GM12865 (cell line): Measurements from ENCODE around the gene SUN2.

ENCODE experiments used
- DNase-seq: peaks from one replicate; pipeline ENCODE4 v3.0.0; 2010; ENCODE audit warnings: low read depth
- H3K4me3 ChIP-seq: 2 replicates; pipeline ENCODE4 v1.5.1; 2011; ENCODE audit warnings: mild to moderate bottlenecking, low read depth, low read length, control low read depth
- TF ChIP-seq, protein P1 (sequence below): IDR thresholded peaks from 2 replicates; pipeline ENCODE4 v1.5.1; 2011; ENCODE audit warnings: low read length, control low read depth, low read depth, inconsistent platforms; ENCODE audit not compliant: insufficient read depth; ENCODE audit errors: missing control alignments

Gene SUN2

DNA sequence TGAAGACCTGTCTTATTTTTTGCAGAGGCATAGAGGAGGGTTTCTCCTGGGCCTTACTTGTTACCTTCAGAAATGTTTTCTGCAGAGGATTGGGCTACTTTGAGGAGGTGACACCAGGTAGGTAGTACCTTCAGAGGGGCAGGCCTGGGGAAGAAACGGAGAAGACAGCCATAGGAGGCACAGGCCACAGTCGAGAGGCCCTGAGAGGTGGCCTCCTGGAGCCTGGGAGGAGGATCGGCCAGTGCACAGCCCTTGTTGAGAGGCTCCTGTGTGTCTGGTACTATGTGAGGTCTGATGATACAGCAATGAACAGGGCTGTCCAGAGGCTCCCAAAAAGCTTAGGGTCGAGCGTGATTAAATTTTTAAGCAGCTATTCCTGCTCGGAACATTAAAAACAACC is 38.6 kb downstream of the SUN2 start:
- no peak overlapping the region for H3K4me3 ChIP-seq
- no peak for DNase-seq
- TF ChIP-seq, protein P1, sequence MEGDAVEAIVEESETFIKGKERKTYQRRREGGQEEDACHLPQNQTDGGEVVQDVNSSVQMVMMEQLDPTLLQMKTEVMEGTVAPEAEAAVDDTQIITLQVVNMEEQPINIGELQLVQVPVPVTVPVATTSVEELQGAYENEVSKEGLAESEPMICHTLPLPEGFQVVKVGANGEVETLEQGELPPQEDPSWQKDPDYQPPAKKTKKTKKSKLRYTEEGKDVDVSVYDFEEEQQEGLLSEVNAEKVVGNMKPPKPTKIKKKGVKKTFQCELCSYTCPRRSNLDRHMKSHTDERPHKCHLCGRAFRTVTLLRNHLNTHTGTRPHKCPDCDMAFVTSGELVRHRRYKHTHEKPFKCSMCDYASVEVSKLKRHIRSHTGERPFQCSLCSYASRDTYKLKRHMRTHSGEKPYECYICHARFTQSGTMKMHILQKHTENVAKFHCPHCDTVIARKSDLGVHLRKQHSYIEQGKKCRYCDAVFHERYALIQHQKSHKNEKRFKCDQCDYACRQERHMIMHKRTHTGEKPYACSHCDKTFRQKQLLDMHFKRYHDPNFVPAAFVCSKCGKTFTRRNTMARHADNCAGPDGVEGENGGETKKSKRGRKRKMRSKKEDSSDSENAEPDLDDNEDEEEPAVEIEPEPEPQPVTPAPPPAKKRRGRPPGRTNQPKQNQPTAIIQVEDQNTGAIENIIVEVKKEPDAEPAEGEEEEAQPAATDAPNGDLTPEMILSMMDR = no peak

DNA sequence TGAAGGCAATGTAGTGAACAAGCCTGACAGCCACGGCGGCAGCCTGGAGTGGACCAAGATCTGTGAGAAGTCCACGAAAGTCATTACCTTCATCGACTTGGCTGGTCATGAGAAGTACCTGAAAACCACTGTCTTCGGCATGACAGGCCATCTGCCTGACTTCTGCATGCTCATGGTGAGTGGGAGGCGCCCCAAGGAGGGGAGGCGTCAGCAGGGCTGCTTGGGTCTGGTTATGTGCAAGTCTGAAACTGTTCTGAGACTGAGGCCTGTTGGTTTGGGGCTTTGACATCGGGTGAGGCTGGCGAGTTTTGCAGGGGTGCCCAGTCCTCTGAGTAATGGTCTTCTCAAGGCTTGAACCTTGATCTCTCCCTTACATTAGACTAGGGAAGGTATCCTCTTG is 39.0 kb downstream of the SUN2 start:
- TF ChIP-seq, protein P1 = no peak
- no peak overlapping the region for H3K4me3 ChIP-seq
- DNase-seq = no peak

DNA sequence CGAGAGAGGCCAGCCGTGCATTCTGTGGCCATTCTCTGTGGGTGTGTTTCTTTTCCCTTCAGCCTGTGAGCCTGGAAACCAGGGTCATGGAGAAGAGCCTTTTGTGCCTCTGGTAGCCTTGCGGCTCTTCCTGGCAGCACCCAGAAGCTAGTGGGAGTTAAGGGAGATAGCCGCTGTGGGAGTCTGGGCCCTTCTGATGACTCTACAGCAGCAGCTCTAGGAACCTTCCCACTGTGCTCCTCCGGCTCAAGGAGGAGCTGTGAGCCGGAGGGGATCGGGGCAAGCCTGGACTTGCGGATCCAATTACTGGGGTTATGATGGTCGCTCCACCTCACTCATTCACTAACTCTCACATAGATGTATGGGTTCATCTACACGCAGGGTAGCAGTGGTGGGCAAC is 39.5 kb downstream of the SUN2 start:
- TF ChIP-seq, protein P1 = no peak
- no peak for DNase-seq

DNA sequence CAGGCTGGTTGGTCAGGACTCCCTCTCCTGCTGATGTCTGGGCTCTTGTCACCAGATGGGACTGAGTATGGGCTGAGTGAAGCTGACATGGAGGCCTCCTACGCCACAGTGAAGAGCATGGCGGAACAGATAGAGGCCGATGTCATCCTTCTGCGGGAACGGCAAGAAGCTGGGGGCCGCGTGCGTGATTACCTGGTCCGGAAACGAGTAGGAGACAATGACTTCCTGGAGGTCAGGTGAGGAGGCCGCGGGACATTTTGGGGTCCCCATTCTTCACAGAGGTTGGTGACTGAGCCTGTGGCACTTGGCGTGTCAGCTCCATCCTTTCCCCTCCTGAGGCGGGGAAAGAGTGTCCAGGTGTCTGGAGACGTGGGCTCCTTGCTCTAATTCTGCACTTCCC is 39.9 kb downstream of the SUN2 start:
- DNase-seq = no peak
- H3K4me3 ChIP-seq = no peak overlapping the region
- TF ChIP-seq, protein P1 = no peak

More for the DNA sequence above, 39.5 kb downstream of the SUN2 start:
- H3K4me3 ChIP-seq = no peak overlapping the region

DNA sequence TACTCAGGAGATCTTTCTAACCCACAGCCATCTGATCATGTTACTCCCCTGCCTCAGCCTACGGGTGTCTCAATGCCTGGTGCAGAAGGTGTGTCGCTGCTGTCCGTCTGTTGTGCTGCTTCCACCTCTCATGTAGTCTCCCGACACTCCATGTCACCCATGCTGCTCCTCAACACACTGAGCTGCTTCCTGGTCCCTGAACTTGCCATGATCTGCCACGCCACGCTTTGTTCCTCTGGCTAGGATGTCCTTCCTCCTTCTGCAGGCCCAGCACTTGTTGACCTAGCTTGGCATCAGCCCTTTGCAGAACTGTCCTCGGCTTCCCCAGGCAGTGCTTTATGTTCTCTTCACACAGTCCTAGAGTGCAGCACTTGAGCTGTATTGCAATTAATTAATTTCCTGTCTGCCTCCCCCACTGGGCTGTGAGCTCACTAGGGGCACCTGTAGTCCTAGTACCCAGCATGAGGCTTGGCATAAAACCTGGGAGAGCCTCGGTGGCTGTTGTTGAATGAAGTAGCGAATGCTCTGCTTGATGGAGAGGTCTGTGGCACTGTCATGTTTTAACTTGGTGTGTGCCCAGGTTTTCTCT is 40.5 kb downstream of the SUN2 start:
- DNase-seq = no peak
- H3K4me3 ChIP-seq = no peak overlapping the region
- TF ChIP-seq, protein P1 = no peak

DNA sequence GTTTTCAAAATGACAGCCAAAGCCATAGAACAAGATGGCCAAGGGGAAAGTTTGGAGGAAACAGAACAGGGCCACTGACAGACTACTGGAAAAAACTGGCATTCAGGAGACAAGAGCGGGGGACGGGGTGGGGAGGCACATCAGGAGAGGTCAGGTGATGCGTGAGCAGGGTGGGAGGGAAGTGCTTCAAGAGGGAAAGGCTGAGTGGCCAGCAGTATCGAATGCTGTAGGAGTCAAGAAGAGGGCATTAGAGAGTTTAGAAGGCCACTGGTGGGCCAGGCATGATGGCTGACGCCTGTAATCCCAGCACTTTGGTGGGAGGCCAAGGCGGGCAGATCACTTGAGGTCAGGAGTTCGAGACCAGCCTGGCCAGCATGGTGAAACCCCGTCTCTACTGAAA is 41.9 kb downstream of the SUN2 start:
- no peak overlapping the region for H3K4me3 ChIP-seq
- TF ChIP-seq, protein P1 = no peak
- DNase-seq = no peak
